Astrocyte (in vitro differentiated cells and primary cell): Measurements from ENCODE around the gene COMMD4.

Experiments used
- EZH2 ChIP-seq: IDR thresholded peaks from 2 replicates; pipeline ENCODE4 v1.6.1; 2012; ENCODE audit warnings: mild to moderate bottlenecking, low read length, inconsistent platforms; ENCODE audit not compliant: insufficient read depth
- TF ChIP-seq, protein P1 (sequence below): IDR thresholded peaks from 2 replicates; pipeline ENCODE4 v1.5.1; 2011; ENCODE audit warnings: low read depth, mild to moderate bottlenecking, inconsistent platforms, low read length, moderate library complexity; ENCODE audit not compliant: insufficient read depth

DNA sequence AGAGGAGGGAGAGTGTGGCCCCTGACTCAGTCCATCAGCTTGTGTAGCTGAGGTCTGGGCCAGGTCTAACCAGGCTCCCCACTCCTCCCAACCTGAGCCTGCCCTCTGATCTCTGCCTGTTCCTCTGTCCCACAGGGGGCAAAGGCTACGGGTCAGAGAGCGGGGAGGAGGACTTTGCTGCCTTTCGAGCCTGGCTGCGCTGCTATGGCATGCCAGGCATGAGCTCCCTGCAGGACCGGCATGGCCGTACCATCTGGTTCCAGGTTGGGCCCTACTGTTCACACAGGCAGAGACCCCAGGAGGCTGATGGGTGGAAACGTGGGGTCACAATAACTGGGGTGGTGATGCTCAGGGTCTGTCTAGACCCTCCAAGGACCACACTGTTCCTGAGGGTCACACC is 17.7 kb downstream of the COMMD4 start:
- TF ChIP-seq, protein P1, sequence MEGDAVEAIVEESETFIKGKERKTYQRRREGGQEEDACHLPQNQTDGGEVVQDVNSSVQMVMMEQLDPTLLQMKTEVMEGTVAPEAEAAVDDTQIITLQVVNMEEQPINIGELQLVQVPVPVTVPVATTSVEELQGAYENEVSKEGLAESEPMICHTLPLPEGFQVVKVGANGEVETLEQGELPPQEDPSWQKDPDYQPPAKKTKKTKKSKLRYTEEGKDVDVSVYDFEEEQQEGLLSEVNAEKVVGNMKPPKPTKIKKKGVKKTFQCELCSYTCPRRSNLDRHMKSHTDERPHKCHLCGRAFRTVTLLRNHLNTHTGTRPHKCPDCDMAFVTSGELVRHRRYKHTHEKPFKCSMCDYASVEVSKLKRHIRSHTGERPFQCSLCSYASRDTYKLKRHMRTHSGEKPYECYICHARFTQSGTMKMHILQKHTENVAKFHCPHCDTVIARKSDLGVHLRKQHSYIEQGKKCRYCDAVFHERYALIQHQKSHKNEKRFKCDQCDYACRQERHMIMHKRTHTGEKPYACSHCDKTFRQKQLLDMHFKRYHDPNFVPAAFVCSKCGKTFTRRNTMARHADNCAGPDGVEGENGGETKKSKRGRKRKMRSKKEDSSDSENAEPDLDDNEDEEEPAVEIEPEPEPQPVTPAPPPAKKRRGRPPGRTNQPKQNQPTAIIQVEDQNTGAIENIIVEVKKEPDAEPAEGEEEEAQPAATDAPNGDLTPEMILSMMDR: no peak
- TF ChIP-seq EZH2: no peak
